COLO668 (cell line): Measurements from ENCODE around the gene PARP6.

Experiments
- DNase-seq: peaks from one replicate; lab custom pipeline; 2025; ENCODE audit not compliant: unreplicated experiment; lab: John Stamatoyannopoulos, UW

PARP6 gene

DNA sequence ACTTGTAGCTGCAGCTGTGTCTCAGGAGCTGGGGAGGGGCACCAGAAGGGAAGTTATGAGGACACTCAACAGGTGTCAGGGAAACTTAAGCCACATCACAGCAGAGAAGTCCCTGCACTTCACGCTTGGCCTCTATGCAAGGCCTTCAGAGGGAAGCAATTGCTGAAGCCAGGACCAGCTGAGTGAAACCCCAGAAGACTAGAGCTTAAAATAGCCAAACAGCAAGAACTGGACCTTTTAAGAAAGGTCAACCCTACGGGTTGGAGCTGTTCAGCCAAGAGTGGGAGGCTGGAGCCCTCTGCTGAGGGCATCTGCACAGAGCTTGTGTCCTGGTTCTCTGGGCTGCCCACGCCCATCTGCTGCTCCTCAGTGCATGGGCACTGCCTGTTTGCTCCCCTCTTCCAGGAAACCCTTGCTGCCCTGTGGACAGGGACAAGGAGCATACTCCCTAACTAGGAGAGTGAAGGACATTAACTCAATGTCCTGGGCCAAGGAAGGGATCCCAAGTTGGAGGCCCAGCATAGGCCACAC, 70.9 kb downstream of the PARP6 start:
- DNase-seq: no peak

DNA sequence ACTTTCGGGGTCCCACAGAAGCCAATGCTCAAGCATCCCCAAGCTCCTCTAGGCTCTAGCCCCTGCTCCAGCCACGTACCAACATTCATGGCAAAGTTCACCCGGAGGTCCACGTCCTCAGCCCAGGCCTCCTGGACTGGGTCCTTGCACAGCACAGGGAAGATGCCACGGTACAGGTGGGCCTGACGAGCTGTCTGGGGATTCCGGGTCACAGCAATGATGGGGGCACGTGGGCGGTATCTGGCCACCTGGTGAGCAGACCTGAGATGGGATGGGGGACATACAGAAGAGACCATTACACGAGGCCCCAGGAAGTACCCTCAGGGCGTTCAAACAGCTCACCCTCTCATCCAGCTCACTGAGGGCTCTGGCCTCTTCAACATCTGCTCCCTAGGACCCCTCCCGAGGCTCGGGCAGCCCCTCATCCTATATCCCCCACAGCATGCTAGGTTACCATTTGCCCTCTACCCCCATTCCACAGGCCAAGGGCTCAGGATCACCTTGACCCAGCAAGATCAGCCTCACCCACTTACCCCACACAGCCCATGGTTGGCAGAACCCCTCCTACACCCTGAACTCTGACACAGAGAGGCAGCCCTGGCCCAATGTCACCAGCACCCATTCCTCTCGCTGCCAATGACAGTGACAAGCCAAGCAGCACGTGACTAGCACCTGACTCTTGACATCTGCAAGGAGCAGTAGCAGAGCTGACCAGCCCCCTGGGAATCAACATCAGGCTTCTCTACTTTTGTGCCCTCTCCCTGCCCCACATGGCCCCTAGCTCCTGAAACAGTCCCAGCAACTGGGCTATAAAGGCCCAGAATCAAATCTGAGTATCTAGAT, 71.7 kb downstream of the PARP6 start:
- DNase-seq: no peak

DNA sequence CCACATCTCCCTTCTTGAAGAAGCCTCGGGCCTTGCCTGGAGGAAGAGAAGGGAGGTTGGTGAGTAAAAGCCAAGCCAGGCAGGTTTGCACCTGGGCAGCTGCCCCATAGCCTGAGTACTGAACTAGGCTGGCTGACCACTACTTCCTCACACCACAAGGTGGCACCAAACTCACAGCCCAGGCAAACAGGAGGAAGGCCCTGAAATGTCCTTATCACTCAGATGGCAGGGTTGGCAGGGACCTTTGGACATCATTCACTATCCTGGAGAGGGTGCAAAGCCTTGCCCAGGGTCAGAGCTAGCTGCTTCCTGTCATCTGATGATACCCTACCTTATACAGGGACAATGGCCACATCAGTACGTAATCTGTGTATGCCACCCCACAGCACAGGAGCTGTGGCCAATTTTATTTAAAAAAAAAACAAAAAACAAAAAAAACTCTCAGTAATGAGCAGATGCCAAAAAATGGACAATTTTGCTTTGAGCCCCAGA, 72.6 kb downstream of the PARP6 start:
- DNase-seq: peak; percentile 79

DNA sequence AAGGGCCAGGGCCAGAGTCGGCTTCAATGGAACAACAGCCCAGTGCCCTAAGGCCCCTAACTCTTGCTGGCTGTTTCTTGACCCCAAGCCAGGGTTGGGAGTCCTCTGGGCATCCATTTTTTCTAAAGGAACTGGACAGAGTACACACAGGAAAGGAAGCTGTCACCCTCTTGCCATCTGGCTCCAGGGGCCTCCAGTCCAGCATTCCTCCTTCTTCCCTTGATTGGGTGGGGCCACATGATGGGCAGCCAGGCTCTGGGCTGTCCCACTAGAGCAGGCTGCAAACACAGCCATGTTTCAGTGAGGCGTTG, 73.2 kb downstream of the PARP6 start:
- no peak for DNase-seq

DNA sequence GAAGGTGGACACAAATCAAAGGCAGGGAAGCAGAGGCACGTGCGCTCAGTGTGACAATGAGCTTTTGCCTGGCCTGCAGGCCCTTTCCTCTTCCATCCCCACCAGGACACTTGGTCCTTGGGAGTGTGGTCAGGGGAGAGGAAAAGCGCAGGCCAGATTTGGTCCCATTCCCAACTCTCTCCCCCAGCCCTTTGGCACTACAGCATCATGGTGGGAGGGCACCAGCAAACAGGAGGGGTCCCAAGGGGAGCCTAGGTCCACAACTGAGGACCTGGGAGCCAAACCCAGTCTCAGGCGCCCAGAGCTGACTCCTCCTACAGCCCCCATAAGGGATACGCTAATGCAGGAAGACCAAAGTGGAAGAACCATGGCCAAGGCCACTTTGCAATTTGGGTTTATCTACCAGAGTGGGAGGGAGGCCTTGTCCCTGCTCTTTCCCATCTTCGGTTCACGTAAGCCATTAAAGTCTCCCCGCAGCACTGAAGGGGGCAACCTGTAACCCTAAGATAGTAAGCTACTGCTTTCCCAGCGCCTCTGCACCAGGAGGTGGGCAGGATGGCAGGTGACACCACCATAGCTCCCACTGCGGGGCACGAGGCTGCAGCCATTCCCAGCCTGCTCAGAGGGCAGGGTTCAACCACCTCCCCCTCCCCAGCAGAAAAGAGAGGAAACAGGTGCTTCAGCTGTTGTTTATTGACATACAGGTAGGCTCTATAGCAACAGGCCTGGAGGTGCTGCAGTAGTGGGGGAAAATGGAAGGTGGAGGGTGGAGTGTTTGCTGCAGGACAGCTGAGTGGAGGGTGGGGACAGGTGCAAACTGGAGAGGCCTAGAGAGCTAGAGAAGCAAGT, 73.8 kb downstream of the PARP6 start:
- DNase-seq: peak; percentile 88

DNA sequence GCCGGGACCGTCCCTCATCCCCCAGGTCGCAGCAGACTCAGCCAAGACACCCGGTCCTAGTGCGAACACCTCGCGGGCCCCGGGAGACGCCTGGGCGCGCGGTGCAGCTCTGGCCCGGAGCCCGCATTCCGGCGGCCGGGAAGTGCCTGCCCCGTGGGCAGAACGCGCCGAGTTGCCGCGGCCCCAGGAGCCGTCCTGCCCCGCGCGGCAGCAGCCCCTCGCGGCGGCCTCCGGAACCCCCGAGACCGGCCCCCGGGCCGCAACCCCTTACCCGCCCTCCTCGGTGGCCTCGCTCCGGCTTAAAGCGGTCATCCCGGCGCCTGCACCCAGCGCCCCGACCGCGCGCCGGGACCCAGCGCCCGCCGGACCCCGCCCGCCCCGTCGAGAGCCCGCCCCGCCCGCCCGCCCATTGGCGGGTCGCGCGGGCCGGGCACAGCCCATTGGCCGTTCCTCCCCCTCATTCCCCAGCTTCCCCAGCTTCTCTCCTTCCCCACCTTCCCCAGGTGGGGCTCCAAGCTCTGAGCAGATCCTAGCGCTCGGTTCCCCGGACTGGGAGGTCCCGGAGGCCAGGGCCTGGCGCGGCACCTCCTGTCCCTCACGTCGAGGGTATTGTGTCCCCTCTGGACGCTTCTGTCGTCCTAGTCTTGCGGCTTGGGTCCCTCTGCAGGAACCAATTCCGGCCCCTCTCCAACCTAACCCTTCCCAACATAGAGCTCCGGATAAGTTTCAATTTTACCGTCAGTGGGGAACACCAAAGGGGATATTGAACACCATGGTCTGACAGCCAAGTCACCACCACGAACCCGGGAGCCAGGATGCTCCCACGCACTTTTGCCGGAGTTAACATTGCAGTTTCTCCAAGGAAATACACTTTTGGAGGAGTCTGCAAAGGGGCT, 74.6 kb downstream of the PARP6 start, which contains the start of gene GRAMD2A:
Gene GRAMD2A (minus strand): TSS at position 328 of the 896 bp plus-strand sequence.
- peak; percentile 84 for DNase-seq

DNA sequence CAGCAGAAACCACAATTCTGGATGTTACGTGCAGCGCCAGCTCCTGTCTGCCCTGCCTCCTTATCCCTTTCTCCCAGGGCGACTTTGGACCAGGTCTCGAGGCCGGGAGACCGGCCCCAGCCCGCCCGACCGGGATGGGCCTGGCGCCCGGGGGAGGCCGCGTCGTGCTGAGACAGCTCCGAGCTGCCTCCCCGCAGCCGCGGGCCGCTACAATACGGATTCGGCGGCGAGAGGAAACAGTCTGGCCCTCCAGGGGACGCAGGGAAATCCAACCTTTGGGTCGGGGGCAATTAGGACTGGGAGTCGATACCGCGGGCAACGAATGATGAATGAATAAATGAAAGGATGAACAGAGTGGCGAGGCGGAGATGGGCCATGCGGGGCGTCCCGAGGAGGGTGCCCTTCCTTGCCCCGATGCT, 75.3 kb downstream of the PARP6 start:
- peak; percentile 42 for DNase-seq

DNA sequence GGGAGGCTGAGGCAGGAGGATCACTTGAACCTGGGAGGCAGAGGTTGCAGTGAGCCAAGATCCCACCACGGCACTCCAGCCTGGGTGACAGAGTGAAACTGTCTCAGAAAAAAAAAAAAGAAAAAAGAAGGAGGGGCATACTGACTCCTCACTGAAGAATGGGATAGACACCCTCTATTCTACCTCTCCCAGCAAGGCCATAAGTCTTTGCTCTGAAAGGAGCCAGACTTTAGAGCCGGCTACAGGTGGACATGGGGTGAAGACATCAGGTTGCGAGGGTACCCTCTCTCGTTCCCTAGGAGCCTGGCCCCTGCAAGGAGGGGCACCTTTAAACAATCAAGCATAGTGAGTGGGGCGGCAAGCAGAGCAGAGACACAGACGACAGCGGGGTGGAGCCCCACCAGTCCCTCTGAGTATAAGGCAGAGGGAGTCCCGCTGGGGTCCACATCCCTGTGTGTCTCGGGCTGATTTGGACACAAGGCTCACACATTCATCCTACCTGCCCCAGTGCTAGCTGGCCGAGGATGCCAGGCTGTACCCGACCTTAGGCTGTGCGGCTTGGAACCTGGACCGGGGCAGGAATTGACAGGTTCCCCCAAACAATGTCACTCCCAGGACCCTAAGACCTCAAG, 75.8 kb downstream of the PARP6 start:
- DNase-seq: no peak

DNA sequence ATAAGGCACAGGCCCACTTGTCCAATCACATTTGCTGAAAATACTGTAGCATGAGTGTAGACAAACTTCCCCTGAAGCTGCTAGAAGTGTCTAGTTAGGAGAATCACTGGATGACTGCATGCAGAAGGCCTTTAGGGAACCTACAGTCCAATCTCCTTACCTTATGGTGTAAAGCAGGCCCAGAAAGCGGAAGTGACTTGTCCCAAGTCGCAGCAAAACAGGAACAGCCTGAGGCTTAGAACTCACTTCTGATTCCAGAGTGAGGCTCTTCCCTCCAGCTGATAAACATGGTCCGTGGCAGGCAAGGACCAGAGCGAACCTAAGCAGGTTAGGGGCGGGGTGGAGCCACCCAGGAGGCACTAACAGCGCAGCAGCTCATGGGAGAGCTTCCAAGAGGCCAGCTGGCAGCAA, 77.2 kb downstream of the PARP6 start:
- peak; percentile 13 for DNase-seq

DNA sequence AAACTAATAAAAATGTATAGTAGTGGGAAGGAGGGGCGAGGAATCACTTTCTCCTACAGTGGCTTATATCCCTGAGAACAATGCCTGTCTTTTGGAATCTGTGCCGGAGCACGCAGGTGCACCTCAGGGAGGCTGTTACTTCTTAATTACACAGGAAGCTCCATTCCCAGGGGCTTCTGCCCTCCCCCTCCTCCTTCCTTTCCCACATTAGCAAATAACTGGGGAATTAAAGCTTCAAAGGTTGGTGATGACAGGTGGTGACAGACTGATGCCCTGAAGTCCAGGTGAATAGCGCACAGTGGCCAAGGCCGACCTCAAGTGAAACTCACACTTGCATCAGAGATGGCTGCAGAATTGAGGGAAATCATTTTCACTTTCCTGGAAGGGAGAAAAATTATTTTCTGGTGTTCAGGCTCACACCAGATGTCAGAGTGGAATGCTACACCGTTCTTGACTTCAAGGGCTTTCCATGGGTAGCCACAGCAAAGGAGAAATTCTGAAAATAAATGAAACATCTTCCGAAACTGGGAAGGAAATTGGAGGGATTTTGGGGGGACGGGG, 78.4 kb downstream of the PARP6 start:
- no peak for DNase-seq

DNA sequence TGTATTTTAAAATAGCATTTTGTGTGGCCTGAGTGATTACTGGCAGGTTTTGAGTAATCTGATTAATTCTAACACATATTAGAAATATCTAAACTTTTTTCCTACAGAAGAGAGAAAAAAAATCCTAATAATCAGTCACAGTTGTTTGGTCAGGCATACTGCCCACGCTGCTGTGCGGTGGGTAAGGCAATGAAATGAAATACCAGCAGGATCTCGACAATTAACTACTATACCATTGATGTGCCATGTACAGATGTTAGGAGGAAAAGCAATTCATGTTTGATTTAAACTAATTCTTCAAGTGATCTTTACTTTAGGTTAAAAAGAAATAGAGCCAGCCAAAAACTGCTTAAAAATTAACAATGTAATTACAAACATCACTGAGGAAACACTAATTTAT, 79.9 kb downstream of the PARP6 start:
- DNase-seq: no peak
